Hematopoietic multipotent progenitor cell treated with erythropoietin and hydrocortisone succinate and interleukin-3 and kit ligand, for 15 days (in vitro differentiated cells): ENCODE results near the gene SUGCT.

Experiments
- DNase-seq: peaks from one replicate; pipeline ENCODE4 v3.0.0-alpha.2; 2015; ENCODE audit warnings: low spot score

Gene SUGCT

DNA sequence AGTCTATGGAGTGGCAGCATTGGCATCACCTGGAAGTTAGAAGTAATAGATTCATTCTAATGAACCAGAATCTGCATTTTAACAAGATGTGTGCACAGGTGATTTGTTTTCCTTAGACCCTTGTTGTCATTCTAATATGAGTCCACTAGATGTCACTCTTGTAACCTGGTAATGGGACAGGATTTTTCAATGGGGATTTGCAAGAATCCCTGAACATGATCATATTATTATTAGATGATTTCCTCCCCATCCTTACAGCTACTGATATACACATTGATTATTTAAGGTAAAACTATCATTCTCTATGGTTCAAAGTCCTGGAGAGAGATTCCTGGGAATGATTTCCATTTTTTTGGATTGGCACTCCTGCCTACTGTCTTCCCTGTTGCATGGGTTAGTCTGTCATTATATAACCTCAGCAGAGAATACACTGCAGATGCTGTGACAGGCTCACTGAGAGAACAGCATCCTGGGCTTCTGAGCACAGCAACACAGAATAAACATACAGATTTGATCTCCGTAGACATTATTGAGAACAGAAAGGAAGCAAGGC is 194.9 kb downstream of the SUGCT start:
- DNase-seq, result peak; percentile 29

DNA sequence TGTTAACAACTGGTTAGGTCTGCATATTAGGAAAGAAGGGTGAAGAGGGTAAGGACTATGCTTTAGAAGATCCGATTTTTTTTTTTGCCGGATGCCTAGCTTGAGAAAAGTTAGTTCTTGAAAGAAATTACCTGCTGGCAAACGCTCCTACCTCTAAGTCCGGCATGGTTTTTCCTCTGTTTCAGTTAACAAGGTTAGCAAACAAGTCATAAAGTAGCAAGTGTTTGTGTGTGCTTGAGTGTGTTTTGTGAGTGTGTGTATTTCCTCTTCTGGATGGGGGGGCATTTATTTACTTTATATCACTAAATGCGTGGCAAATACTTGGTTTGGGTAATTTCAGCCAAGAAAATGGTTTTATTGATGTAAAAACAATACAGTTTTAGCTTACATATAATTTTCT is 195.6 kb downstream of the SUGCT start:
- DNase-seq, result no peak

DNA sequence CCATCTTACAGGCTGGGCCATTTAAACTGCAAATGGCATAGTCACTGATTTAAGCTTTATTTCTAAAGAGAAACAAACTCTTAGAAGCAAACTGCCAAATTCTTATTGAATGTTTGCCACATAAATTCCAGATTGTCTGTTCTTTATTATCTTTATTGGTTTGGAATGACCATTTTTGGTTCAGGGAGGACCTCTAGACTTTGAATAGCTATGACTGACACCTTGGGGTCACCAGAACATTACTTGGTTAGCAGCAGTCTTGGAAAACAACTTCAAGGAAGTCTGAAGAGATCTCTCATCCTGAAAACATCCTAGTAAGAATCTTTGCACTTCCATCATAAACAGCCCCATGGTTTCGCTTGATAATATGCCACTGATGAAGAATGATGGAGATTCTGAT is 197.1 kb downstream of the SUGCT start:
- no peak for DNase-seq

DNA sequence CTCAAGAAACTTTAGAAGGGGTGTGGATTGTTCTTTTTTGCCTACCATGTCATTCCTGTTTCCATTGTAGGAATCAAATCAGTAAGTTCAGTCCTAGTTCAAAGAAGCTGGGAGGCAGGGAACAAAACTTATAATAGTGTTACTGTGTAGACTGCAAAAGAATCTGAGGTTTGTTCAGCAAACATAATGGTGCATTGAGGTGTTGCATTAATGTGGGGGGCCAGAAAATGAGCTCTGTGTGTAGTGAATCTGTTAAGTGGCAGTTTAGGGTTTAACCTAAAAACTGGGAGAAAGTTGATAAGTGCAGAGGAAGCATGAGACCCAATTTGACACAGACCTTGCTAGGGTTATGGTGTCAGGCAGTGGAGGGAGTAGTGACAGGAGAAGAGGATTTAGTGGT is 197.7 kb downstream of the SUGCT start:
- DNase-seq, result no peak

DNA sequence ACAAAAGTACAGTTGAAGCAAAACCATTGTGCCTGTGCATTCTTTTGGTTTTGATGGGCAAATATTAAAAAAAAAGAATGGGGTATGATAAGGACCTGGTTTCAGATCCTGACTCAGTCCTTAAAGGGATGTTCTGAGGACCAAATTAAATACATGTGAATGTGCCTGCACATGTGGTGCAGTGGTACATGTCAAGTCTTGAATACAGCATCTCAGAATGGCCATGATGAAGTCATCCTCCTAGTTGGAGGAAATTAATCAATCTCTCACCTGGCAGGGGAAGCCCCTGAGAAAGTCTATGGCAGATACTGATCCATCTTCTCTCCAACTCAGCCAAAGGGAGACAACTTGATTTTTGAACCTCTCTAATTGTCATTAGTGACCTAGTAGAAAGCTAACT is 207.0 kb downstream of the SUGCT start:
- DNase-seq, result no peak

DNA sequence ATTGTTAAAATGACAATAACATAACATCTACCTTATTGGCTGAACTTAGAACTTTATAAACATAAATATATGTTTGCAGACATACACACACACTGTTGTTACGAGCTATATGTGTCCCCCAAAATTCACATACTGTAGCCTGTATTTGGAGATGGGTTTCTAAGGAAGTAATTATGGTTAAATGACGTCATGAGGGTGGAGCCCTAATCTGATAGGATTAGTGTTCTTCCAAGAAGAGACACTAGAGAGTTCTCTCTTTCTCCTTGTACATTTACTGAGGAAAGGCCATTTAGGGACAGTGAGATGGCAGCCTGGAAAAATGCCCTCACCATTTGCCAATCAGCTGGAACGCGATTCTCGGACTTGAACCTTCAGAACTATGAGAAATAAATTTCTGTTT is 211.7 kb downstream of the SUGCT start:
- no peak for DNase-seq

DNA sequence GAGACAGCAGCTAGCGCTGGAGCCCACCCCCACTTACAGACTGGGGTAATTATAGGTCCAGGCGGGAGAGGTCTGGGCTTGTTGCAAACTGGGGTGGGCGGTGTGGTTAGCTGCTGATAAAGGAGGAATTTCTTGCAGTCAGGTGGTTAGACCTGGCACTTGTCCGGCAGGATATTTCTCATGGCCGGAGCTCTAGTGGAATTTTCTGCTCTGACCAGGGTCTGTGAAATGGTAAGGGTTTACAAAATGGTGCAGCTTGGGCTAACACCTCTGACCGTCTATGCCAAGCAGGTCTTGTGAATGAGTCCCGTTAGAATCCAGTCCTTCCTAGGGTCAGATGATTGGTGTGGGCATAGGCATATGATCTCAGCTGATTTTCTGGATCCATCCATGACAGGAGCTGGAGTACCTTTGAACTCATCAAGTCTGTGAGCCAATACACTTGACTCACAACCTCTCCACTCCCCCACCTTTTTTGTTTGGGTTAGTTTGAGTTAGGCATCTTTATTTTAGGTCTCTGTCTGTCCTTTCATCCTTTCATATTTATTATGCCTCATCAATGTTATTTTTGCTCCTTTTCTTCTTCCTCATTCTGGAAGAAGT is 213.4 kb downstream of the SUGCT start:
- DNase-seq, result no peak

DNA sequence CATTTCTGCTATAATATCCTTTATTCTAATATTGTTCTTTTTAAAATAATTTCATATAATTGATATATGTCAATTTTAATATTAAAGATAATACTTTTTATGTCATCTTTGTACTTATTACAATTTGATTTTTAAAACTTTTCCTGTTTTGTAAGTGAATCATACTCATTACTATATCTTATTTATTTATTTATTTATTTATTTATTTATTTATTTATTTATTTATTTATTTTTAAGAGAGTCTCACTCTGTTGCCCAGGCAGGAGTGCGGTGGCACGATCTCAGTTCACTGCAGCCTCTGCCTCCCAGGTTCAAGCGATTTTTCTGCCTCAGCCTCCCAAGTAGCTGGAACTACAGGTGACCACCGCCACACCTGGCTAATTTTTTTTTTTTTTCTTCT is 215.3 kb downstream of the SUGCT start:
- DNase-seq, result no peak

DNA sequence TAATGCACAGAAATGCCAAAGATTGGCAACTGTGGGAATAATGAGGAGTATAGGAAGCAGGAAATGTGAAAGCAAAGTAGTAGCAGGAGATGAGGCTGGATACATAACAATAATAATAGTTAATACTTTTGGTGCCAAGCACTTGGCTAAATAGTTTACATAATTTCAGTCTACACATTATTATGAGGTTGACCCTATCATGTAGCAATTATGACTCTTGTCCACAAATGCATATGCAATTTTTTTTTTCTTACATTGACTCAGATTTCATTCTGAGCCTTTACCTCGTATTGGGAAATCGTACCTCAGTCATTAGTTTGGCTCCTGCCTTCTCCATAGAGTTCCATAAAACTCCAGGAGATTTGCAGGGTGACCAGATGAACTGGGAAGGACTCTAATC is 219.9 kb downstream of the SUGCT start:
- no peak for DNase-seq

DNA sequence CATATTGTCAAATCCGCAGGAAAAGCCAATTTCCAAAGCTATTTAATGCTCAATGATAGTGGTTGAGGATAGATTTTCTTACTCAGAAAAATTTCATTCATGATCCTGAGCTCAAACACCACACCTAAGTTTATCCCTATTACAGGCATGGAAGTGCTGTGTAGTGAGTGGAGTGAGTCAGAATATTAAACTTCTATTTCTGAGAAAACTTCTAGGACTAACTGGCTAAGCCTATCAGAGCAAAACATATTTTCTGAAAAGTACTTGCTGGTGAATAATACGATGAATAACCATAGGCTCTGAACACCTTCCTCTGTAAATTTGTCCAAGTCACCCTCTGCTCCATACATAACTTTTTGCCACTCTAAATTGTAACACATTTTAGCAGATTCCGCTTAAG is 221.5 kb downstream of the SUGCT start:
- no peak for DNase-seq

DNA sequence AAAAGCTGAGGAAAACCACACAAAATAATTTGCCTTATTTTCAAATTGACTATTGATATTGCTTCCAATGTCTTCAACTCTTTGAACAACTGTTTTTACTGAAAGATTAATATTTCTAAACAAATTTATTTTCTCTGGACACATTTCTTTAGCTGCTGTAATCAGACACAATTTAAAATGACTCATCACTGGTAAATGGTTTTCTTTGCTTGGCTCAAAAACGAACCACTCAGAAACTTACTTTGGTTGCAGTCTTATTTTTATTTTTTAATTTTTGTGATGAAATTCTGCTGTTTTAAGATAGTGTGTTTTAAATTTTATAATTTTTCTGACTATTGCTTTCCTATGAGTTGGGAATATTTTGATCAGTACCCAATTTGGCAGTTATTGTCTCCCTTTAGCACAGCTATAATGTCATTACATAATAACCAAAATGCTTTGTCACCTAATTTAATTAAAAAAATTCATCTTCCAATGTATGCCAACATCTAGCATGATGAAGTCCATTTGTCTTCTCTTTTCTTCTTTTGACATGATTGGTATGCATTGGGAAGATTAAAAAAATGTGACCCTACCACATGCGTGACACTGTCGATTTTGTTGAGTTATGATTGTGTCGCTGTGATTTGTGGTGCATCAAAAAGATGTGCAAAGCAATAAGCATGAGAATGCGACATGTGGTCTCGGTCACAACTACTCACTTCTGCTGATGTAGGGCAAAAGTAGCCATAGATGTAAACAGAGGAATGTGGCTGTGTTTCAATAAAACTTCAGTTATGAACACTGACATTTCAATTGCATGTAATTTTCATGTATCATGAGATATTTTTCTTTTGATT is 222.3 kb downstream of the SUGCT start:
- no peak for DNase-seq

DNA sequence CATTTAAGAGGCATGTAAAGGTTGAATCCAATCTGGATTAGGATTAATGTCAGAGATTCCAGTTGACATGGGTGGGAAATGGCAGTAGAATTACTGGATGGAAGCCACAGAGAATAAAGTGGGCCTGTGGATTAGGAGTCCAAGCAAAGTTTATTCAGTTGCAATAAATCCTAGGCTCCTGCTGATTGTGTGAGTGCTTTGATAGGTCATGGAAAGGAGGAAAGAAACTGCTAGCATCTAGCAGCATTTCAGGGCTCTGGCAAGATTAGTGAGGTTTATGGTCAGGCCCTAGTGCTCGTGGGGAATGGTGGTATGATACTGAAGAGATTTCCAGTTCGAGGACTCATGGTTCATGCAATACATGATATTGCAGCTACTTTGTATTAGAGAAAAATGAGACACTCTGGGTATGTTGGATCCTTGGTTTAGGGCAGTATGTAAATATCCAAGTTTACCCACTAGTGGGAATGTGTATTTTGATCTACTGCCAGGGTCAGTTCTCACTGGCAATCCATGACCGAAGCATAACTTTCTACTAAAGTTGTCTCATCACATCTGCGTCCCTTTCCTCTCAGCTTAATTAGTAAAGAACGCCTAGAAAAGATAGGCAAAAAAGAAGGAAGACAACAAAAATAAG is 235.0 kb downstream of the SUGCT start:
- DNase-seq, result no peak

DNA sequence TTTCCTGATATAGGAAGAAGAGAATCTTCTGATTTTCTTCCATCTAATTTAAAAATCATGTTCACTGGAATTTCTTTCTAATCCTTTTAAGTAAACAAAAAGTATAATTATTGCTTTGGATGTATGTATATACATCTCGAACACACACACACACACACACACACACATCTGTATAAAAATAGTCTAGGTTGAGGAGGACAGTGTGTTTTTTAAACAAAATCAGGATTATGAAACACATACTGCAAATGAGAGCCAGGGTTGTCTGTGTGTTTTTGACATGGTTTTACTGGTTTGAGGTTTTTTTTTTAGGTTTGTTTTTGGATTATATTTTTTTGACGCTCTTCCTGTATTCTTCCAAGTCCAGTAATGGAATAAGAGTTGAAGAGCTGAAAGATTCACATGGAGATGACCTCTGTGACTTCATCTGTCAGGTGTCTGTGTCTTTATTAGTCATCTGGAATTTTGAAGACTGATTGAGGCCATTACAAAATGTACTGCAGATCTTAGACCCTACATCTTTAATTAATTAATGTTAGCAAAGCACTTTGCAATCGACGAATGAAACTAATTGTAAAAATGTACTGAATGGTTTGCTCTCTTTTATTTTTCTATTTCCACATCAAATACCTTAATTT is 237.1 kb downstream of the SUGCT start:
- DNase-seq, result no peak

DNA sequence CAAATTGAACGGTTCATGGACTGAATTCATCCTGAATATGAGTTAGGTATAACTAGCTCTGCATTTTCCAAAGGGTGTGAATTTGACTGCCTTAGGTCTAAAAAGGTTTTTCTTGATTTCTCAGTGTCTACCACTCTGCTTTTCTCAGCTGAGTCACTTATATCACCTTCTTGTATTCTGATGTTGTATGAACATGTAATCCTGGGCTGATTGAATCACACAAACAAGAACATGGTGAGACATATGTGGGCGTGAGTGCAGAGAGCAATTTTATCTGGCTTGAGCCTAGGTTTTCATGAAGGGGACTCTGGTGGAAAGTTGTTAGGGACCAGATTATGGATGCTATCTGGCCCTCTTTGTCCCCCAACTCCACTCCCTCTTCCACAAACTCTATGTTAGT is 239.8 kb downstream of the SUGCT start:
- DNase-seq, result no peak

DNA sequence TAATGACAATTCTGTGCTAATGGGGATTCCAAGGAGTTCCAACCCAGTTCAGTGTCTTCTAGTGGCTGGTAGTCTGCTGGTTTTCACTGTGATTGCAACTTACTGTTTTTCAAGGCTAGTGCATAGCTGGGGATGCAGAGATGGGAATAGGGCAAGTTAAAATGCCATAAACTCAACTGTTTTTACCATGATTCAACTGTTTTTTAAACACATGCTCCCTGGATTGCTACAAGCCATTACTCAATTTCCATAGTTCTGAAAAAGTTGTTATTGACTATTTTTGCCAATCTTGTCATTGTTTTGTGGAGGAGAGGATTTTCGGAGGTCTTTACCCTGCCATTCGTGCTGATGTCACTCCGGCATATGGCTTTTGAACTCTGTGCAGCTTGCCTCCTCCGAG is 245.3 kb downstream of the SUGCT start:
- DNase-seq, result no peak

DNA sequence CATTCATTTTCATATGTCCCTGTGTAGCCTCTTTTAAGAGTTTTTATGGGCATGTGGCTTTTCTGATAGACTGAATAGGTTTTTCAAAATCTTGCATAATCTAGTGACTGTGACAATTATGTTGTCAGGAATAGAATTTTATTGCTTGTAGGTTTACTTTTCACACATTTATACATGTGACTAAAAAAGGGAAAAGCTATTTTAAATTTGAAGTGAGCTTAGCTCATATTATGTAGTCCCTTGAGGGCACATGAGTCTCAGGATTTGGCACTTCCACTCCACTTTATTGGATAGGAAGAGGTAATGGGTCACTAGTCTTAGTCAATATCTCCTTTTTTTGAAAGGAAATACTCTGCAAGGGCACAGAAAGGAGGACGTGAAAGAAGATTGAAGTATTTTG is 247.3 kb downstream of the SUGCT start:
- no peak for DNase-seq

DNA sequence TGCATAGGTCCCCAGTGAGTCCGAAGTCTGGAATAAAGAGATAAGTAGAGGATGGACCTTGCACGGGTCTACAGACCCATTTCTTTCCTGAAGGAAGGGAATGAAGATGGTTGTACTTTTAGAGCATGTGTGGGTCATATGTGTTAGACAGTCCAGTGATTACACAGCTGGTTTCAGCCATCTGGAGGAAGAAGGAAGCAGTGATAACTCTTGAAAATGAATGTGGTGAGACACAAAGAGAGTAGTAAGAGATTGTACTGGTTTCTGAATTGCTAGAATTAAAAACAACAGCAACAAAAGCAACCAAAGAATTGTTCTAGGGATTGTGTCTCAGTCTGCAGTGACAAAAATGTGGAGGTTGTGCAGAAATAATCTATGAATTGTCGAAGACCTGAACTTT is 258.9 kb downstream of the SUGCT start:
- no peak for DNase-seq

DNA sequence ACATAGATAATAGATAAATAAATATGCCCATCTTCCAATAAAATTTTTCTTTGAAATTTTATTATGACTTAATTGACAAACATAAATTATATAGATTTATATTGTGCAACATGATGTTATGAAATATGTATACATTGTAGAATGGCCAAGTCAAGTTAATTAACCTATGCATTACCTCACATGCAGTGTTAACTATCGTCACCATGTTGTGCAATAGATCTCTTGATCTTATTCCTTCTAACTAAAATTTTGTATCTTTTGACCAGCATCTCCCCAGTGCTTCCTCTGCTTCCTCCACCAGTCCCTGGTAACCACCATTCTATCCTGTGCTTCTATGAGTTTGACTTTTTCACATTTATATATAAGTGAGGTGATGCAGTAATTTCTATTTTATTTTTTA is 259.6 kb downstream of the SUGCT start:
- DNase-seq, result no peak

DNA sequence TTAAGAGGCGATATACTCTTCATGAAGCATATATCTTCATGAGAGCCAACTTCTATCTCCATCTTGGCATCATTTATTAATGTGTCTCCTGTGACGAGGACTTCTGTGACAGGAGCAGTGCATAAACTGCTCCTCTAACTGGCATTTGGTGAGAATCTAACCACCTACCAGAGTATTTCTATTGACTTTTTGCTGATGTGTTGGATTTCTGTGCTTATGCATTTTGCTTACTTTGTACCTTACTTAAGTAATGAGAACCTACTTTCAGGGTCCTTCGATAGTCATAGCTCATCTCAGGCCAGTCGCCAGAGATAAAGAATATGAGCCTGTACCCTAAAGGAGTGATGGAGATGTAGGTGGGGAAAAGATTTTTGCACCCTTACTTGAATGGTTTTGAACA is 265.7 kb downstream of the SUGCT start:
- DNase-seq, result no peak

DNA sequence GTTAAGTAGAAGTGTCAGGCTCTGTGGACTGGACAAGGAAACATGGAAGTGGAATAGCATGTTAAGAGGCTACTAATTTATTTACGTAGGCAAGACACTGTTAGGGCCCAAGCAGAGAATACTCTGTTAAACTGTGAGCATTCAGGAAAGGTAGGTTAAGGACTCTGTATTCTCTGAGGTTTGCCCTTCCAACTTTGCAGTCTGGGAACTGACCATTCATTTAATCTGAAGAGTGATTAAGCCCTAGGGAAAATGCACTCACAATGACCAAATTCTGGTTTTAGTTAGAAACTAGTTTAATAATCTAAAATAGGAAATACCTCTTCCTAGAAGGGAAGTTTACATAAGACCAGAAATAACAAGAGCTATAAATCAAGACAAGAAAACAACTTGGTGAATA is 266.6 kb downstream of the SUGCT start:
- DNase-seq, result no peak

DNA sequence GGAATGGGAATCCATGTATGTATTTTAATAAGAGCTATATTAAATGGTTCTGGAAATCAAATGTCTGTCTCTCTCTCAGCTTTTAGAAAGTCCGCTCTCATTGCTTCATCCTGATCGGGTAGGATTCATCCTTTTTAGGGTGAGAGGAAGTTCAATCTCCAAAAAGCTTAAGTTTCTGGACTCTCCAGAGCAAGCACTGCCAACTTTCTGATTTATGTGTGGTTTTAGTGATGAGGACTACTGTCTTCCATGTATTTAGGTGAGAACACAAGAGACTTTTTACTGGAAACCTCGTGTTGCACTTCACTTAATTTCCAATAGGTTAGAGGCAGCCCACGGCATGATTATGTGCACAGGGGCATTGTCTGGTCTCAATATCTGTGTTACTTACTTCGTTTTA is 267.9 kb downstream of the SUGCT start:
- DNase-seq, result no peak

DNA sequence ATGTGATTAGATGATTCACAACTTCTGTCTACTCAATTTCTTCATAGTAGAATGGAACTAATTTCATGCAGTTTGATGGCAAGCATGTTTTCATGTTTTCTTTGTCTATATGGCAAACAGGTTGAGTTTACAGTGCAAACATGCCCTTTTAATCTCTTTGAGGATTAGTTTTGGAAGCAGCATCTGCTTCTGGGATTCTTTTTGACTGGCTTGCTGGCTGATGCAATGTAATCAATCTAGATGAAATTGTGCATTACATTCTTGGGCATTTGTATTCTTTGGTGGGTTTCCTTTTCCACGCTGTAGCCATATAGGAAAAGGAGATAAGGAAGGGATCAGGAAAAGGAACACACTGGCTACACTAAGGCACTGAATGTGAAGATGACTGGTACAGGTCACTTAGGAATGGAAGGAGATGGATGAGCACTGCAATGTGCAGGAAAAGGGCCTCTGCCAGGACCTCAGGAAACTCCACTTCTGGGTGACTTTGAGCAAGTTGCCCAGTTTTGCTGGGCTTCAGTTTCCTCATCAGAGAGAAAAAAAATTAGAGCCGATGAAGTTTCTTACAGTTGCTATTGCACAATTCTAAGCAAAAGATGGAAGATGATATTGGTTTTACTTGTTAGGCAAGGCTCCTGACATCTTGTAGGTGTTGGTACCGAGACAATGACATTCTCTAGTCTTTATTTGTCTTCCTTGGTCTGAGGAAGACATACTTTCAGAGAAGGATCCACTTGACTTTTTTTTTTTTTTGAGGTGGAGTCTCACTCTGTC is 269.1 kb downstream of the SUGCT start:
- no peak for DNase-seq
